A549 treated with DMSO at 1 μM for 4 hours (cell line): ENCODE measurements around the gene PRPF19. TPM values are rescaled to one million over a fixed set of nuclear protein-coding genes. Genes with fewer than 3 reads are reported as not detected.

Experiments
- total RNA-seq: library from RNA; stranded (reverse); fragments of 200-300 nt; extraction: Qiagen RNA extraction; gene quantifications from 5 replicates; pipeline ENCODE4 v1.2.3, GENCODE V29; 2022; ENCODE audit warnings: low read depth

Gene PRPF19
- 165 to 207 TPM (median 191 TPM) in 5 replicates for total RNA-seq

DNA sequence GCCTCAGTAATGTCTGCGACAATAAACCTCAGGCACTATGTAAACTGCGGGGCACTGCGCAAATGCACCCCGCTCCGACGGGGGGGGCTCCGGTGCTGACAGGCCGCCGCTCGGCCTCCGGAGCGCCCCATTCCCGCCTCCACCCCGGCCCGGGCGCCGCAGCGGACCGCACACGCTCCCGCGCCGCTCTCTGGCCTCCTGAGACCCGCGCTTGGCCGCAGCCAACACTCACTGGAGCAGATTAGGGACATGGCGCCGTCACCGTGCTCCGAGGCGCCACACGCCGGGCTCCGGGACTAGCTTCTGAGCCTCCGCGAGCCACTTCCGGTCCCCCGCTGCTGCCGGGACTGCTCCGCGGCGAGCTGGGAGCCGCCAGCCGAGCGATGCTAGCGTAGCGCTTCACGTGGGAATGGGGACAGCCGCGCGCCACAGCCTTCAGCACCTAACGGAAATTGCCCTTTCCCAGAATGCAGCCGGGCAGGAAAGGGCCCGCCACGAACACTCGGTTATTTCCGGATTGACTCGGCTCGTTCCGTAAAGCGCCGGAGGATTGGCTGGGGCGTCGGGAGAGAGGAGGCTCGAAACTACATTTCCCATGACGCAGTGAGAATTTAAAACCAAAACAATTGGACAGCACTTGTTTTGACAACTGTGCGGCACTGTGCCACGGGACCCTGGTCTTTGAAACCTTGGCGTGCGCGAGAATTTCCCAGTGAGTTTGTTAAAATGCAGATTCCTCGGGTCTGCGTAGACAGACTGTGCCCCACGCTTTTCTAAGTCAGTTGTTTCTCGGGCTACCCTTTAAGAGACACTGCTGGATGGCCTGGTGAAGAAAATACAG, at the start of gene PRPF19:
TSS of gene PRPF19 (minus strand) at position 454 of the 841 bp plus-strand sequence. CDS start at position 251, 203 bp downstream.

DNA sequence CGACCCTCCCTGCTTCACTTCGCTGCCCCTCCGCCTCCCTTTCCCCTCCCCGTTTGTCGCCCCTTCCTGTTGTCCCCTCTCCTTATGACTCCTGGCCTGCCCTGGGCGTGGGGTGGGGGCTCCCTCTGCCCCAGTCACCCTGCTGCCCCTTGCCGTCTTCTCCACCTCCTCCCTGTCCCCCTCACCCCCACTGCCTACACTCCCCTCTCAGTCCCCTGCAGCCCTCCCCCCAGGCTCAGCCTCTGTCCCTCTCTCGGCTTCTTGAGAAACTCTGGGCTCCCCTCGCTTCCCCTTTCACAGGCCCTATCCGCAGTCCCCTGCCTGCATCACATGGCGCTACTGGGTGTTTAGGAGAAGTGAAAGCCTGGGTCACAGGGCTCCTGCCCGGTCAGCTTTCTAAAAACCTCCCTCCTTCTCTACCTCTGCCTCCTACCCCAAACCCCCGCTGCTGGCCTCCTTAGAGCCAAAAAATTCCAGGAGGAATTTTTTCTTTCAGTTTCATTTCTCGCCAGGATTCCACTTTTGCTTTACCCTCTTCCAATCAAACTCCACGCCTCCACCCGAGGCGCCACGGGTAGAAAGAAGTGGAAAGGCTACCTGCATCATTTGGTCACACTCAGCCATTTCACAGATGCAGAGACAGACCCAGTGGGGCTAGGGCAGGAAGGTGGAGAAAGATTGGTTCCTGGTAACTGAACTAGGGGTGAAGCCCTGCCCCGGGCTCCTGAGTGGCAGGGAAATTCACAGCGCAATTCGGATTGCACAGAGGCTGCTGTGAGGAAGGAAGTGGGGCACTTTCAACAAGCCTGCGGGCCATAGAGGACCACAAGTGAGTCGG, 45.7 kb upstream of the PRPF19 start, which contains the start of gene SLC15A3:
TSS of gene SLC15A3 (minus strand) at position 273 of the 838 bp plus-strand sequence. CDS start 625 bp downstream, outside the sequence.

GRCh38 chr11:60924110-60924905, 17.9 kb upstream of the PRPF19 start, which contains the start of gene TMEM132A:
TMEM132A (plus strand) TSS chr11:60924460; CDS start chr11:60924634, 174 bp downstream.

DNA sequence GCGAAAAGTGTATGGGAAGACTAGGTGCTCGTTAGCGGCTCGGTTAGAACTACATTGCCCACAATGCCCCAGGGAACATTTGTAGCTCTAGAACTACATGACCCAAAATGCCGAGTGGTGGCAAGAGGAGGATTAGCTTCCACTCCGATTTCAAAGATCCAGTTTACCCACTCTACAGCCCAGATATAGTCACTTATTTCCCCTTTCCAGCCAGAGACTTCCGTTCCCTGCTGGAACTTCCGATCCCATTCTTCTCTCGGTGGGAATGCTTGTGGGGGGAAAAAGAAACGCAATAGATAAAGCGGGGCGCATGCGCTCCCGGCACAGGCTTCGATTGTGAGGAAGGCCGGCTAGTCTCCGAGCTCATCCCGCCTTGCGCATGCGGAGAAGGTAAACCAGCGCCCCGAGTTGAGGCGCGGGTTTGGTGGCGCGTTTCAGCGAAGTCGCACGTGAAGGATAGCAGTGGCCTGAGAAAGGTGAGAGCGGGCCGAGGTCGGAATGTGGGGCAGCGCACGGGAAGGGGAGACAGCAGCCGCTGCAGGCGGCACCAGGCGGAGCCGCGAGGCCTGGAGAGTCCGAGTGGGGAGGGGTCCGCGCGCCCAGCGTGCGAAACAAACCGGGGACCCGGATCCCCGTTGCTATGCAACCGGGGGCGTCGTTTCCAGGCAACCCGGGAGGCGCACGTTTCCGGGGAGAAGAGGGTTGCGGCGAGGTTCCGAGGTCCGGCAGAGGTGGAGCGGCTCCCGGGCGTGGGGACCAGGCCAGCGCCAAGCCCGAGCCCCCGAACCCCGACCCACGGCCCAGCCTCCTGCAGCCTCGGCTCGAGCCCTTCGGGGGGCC, 7.6 kb upstream of the PRPF19 start, which contains the start of gene TMEM109:
TSS of gene TMEM109 (plus strand) at position 366 of the 840 bp plus-strand sequence. CDS start 5,536 bp downstream, outside the sequence.

DNA sequence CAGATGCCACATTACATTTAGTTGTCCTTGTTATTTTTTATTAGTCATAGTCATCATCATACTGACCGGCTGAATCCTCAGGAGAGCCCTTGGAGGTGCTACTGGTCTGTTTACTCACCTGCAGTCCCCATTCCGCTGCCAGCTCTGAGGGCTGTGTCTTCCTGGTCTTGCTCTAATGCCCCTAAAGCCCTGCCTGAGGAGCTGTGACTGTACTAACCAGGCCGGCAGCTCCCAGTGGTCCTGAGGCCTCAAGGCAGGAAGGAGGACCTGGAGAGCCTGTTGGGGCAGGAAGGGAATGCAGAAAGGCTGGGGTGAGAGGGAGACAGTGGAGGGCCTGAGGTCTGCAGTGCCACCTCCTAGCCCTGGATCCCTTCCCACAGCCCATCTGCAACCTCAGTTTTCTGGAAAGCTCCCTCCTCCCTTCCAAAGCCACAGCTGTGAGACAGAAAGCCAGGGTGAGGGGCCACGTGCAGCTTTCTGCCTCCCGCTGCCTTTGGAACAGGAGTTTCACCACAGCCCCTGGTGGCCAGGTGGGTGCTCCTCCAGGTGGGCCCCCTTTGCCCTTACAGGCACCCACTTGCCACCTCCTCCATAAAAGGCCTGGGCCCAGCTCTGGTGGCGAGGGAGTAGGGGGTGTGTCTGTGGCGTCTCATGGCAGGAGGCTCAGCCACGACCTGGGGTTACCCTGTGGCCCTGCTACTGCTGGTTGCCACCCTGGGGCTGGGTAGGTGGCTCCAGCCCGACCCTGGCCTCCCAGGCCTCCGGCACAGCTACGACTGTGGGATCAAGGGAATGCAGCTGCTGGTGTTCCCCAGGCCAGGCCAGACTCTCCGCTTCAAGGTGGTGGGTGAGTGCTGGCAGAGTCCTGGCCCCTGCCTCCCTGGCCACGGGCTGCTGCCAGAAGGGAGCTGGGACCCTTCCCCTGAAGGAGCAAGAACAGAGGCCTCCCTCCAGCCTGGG, 39.2 kb downstream of the PRPF19 start, which contains the start of gene ZP1:
TSS of gene ZP1 (plus strand) at position 632 of the 960 bp plus-strand sequence. CDS start at position 652, 20 bp downstream.

GRCh38 chr11:60855726-60856633, 50.4 kb downstream of the PRPF19 start, which contains the start of gene PTGDR2:
PTGDR2 (minus strand) TSS chr11:60855950; CDS start chr11:60853722, 2,228 bp downstream.

DNA sequence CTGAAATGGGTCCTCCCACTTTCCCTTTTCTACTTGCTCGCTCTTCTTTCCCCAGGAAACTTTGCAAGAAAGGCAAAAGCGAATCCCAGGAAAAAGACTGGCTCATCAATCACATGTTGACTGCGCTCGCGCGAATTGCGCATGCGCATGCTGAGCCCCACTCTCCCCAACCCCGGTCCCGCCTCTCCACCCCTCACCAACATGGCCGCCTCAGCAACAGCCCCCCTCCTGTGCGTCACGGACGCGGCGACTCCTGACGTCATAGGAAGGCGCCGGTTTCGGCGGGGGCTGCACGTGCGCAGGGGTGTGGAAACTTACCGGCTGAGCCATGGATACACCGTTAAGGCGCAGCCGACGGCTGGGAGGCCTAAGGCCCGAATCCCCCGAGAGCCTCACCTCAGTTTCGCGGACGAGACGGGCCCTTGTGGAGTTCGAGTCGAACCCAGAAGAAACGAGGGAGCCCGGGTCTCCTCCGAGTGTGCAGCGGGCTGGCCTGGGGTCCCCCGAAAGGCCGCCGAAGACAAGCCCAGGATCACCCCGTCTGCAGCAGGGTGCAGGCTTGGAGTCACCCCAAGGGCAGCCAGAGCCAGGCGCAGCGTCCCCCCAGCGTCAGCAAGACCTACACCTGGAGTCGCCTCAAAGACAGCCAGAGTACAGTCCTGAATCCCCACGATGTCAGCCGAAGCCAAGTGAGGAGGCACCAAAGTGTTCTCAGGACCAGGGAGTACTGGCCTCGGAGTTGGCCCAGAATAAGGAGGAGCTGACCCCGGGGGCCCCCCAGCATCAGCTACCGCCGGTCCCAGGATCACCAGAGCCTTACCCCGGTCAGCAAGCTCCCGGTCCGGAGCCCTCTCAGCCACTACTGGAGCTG, 64.4 kb downstream of the PRPF19 start, which contains the start of gene CCDC86:
TSS of gene CCDC86 (plus strand) at position 317 of the 871 bp plus-strand sequence. CDS start at position 329, 12 bp downstream.

Other genes starting within 250 kb of the PRPF19 start
- gene MS4A8, start 207.0 kb downstream of the PRPF19 start, total RNA-seq: not detected in 5 replicates
- not detected in 5 replicates for gene MS4A18, start 181.9 kb downstream of the PRPF19 start, total RNA-seq
- gene MS4A15, start 149.7 kb downstream of the PRPF19 start, total RNA-seq: not detected in 5 replicates
- gene MS4A10, start 121.3 kb downstream of the PRPF19 start, total RNA-seq: not detected in 5 replicates
- gene CCDC86, start 64.5 kb downstream of the PRPF19 start, total RNA-seq: 92.7 to 113 TPM (median 102 TPM) in 5 replicates
- gene PTGDR2, start 50.6 kb downstream of the PRPF19 start, total RNA-seq: 0.03 to 0.08 TPM (median 0.07 TPM) in 3 of 5 replicates, not detected in the others
- gene ZP1, start 39.0 kb downstream of the PRPF19 start, total RNA-seq: 0.09 to 0.58 TPM (median 0.16 TPM) in 5 replicates
- gene TMEM109, start 7.6 kb upstream of the PRPF19 start, total RNA-seq: 116 to 131 TPM (median 128 TPM) in 5 replicates
- gene TMEM132A, start 17.9 kb upstream of the PRPF19 start, total RNA-seq: 128 to 202 TPM (median 168 TPM) in 5 replicates
- gene SLC15A3, start 45.6 kb upstream of the PRPF19 start, total RNA-seq: not detected in 5 replicates
- 0.06 to 0.47 TPM (median 0.15 TPM) in 5 replicates for gene CD6, start 65.1 kb upstream of the PRPF19 start, total RNA-seq
- not detected in 5 replicates for gene CD5, start 195.9 kb upstream of the PRPF19 start, total RNA-seq